ENCODE results near the gene THAP7.
A peak's percentile ranks its signal among the peaks of the same experiment; 100 is the strongest.

The THAP7 gene

GRCh38 chr22:21030621-21031544 lies 29.0 kb upstream of the THAP7 start:
- DNase-seq = no peak

DNA sequence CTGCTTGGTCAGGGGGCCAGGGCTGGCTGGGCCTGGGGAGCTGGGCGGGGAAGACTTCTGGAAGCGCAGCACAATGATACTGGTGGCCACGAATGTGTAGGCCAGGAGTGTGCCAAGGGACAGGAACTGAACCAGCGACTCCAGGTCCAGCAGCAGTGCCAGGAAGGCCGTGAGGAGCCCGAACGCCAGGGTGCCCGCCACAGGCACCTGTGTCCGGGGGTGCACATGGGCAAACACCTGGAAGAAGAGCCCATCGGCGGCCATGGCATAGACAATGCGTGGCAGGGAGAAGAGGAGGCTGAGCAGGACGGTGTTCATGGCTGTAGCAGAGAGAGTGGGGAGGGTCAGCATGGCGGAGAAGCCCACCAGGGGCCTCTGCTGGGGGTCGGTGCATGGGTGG lies 28.1 kb upstream of the THAP7 start:
- DNase-seq = no peak

GRCh38 chr22:21029486-21030025 lies 27.6 kb upstream of the THAP7 start:
- no peak for DNase-seq

- DNase-seq = no peak
Observed at GRCh38 chr22:21028277-21029251, 26.6 kb upstream of the THAP7 start.

DNA sequence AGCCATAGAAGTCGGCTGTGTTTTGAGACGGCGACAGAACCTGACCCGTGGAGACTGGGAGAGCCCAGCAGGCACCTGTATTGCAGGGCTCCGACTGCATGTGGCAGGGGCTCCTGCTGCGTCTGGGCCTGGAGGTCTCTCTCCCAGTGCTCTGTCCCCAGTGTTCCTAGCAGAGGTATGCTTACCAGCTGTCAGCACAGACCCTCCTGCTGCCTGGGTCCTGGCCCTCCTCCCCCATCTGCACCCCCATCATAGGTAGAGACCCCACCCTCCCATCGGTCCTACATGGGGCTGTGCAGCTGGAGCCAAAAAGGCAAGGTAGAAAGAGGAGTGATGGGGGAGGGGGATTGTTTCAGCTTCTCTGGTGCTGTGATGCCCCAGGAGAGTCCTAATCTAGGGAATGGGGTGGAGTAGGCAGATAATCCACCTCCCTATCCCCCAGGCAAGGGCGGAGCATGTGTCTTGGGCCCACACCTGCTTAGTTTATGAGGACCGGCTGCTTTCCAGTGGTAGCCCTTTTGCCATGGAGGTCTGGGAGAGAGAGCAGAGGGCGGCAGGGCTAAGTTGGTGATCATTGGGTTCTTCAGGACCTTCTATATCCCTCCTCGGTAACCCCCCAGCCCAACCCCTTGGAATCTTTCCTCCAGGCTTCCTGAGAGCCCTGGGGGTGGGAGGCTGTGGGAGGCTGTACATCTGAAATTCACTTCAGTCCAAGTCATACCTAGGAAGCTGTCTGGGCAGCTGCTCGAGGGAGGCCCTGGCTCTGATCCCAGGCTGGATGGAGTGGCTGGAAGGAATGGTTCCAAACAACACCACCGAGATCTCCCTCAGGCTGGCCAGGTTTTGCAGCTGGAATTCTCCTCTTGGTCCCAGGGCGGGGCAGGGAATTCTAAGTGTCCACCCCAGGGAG lies 25.1 kb upstream of the THAP7 start:
- no peak for DNase-seq

DNA sequence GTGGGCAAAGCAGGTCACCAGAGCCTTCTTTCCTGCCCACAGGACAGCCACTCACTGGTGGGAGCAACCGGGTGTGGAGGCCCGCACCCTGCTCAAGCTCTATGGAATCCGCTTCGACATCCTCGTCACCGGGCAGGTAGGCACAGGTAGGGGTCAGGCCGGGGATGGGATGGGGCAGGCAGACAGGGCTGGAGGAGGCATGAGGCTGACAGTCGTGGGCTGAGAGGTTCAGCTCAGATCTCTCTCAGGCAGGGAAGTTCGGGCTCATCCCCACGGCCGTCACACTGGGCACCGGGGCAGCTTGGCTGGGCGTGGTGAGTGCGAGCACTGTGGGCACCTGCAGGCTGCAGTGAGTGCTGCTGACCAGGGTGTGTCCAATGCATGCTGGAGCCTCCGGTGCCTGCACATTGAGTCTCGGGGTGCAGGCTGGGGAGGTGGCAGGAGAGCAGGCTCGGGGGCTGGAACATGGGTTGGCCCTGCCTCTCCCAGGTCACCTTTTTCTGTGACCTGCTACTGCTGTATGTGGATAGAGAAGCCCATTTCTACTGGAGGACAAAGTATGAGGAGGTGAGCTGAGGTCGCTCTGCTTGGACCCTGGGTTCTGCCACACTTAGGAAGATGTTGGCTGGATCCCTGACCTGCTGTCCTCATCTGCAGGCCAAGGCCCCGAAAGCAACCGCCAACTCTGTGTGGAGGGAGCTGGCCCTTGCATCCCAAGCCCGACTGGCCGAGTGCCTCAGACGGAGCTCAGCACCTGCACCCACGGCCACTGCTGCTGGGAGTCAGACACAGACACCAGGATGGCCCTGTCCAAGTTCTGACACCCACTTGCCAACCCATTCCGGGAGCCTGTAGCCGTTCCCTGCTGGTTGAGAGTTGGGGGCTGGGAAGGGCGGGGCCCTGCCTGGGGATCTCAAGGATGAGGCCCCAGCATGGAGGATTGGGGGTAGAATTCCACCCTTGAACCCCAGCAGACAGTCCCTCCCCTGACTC lies 24.1 kb upstream of the THAP7 start:
- DNase-seq = no peak

GRCh38 chr22:21025266-21025665 lies 23.3 kb upstream of the THAP7 start:
- DNase-seq = no peak

DNA sequence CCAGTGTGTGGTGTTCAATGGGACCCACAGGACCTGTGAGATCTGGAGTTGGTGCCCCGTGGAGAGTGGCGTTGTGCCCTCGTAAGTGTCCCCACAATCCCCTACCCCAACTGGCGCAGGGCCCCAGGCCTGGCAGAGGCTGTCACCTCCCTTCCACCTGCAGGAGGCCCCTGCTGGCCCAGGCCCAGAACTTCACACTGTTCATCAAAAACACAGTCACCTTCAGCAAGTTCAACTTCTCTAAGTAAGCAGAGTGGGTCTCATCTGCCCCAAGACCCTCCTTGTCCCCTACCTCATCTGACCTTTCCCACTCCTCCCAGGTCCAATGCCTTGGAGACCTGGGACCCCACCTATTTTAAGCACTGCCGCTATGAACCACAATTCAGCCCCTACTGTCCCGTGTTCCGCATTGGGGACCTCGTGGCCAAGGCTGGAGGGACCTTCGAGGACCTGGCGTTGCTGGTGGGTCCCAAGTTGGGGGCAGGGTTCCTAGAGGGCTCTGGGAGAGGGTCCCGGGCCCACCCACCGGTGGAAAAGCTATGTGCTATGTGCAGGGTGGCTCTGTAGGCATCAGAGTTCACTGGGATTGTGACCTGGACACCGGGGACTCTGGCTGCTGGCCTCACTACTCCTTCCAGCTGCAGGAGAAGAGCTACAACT lies 21.2 kb upstream of the THAP7 start:
- no peak for DNase-seq

GRCh38 chr22:21022507-21022906 lies 20.6 kb upstream of the THAP7 start:
- no peak for DNase-seq

DNA sequence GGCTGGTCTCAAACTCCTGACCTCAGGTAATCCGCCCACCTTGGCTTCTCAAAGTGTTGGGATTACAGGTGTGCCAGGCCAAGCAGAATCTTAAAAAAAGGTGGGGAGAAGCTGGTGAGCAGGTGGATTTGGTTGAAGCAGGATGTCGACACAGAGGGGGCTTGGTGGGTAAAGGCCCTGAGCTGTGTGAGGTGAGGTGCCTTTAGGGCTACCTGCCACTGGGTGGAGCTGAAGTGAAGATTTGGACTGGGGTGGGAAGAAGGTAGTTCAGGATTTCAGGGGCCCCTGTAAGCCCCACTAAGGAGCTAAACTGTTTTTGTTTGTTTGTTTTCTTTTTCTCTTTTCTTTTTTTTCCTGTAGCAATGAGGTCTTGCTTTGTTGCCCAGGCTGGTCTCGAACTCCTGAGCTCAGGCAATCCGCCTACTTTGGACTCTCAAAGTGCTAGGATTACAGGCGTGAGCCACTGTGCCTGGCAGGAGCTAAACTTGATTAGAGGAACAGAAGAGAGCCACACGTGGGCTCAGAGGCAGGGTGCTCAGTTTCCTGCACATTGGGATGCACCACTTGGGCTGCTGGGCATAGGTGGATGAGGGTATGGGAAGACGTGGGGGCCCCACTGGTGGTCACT lies 19.0 kb upstream of the THAP7 start:
- no peak for DNase-seq

- DNase-seq = no peak
Observed at GRCh38 chr22:21018314-21018713, 16.4 kb upstream of the THAP7 start.

DNA sequence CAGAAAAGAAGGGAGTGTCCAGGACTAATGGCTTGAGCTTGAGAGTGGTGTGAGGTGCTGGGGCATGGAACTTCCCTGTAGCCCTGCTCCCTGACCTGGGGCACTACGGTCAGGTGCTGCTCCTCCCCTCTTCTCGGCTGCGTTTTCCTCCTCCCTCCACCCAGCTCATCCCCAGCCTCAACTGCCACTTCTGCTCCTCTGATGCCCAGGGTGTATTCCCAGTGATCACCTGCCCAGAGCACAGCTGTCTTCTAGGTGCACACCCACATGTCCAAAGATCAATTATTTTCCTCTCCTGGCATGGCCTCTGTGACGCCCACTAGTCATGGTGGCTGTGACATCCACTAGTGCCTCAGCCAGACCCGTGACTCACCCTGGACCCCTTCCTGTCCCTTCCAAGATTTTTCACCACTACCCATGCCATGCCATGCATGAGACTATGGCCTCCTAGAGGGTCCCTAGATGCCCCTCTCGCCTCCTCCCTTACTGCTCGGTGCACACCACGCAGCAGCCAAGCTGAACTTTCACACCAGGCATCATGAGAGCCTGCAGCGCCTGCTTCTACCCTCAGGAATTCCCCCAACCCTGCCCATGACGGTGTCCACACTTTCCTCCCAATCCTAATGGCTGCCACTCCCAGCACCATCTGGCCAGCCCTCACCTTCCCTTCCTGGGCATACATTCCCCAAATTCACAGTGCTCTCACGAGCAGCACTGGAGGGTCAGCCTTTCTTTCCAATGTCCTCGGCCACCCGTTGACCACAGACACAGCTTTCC lies 14.9 kb upstream of the THAP7 start:
- DNase-seq = no peak

GRCh38 chr22:21015466-21016006 lies 13.6 kb upstream of the THAP7 start:
- no peak for DNase-seq

- peak; percentile 30 for DNase-seq
Observed at GRCh38 chr22:21014726-21015465, 13.0 kb upstream of the THAP7 start, which contains the start of gene P2RX6. TSS of gene P2RX6 (plus strand) at chr22:21015165. CDS start at chr22:21015175, 10 bp downstream.

GRCh38 chr22:21014202-21014725 lies 12.3 kb upstream of the THAP7 start:
- DNase-seq = peak; percentile 93

- DNase-seq = no peak
Observed at GRCh38 chr22:21013657-21014201, 11.8 kb upstream of the THAP7 start.

All from DMS153 (cell line).